ENCODE measurements around the gene FDXACB1. TPM values are rescaled to one million over a fixed set of nuclear protein-coding genes. Genes with fewer than 3 reads are reported as not detected.

Gene FDXACB1
- total and polyA plus RNA-seq, 9 of the 15 experiments (the other 6 are each of a cell fraction or from before 2014, with no cell fraction given), result 3.2 to 7.5 (median 5.3) TPM

- TF ChIP-seq, protein P1, sequence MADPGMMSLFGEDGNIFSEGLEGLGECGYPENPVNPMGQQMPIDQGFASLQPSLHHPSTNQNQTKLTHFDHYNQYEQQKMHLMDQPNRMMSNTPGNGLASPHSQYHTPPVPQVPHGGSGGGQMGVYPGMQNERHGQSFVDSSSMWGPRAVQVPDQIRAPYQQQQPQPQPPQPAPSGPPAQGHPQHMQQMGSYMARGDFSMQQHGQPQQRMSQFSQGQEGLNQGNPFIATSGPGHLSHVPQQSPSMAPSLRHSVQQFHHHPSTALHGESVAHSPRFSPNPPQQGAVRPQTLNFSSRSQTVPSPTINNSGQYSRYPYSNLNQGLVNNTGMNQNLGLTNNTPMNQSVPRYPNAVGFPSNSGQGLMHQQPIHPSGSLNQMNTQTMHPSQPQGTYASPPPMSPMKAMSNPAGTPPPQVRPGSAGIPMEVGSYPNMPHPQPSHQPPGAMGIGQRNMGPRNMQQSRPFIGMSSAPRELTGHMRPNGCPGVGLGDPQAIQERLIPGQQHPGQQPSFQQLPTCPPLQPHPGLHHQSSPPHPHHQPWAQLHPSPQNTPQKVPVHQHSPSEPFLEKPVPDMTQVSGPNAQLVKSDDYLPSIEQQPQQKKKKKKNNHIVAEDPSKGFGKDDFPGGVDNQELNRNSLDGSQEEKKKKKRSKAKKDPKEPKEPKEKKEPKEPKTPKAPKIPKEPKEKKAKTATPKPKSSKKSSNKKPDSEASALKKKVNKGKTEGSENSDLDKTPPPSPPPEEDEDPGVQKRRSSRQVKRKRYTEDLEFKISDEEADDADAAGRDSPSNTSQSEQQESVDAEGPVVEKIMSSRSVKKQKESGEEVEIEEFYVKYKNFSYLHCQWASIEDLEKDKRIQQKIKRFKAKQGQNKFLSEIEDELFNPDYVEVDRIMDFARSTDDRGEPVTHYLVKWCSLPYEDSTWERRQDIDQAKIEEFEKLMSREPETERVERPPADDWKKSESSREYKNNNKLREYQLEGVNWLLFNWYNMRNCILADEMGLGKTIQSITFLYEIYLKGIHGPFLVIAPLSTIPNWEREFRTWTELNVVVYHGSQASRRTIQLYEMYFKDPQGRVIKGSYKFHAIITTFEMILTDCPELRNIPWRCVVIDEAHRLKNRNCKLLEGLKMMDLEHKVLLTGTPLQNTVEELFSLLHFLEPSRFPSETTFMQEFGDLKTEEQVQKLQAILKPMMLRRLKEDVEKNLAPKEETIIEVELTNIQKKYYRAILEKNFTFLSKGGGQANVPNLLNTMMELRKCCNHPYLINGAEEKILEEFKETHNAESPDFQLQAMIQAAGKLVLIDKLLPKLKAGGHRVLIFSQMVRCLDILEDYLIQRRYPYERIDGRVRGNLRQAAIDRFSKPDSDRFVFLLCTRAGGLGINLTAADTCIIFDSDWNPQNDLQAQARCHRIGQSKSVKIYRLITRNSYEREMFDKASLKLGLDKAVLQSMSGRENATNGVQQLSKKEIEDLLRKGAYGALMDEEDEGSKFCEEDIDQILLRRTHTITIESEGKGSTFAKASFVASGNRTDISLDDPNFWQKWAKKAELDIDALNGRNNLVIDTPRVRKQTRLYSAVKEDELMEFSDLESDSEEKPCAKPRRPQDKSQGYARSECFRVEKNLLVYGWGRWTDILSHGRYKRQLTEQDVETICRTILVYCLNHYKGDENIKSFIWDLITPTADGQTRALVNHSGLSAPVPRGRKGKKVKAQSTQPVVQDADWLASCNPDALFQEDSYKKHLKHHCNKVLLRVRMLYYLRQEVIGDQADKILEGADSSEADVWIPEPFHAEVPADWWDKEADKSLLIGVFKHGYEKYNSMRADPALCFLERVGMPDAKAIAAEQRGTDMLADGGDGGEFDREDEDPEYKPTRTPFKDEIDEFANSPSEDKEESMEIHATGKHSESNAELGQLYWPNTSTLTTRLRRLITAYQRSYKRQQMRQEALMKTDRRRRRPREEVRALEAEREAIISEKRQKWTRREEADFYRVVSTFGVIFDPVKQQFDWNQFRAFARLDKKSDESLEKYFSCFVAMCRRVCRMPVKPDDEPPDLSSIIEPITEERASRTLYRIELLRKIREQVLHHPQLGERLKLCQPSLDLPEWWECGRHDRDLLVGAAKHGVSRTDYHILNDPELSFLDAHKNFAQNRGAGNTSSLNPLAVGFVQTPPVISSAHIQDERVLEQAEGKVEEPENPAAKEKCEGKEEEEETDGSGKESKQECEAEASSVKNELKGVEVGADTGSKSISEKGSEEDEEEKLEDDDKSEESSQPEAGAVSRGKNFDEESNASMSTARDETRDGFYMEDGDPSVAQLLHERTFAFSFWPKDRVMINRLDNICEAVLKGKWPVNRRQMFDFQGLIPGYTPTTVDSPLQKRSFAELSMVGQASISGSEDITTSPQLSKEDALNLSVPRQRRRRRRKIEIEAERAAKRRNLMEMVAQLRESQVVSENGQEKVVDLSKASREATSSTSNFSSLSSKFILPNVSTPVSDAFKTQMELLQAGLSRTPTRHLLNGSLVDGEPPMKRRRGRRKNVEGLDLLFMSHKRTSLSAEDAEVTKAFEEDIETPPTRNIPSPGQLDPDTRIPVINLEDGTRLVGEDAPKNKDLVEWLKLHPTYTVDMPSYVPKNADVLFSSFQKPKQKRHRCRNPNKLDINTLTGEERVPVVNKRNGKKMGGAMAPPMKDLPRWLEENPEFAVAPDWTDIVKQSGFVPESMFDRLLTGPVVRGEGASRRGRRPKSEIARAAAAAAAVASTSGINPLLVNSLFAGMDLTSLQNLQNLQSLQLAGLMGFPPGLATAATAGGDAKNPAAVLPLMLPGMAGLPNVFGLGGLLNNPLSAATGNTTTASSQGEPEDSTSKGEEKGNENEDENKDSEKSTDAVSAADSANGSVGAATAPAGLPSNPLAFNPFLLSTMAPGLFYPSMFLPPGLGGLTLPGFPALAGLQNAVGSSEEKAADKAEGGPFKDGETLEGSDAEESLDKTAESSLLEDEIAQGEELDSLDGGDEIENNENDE (IDR thresholded peaks at IDR 0.05; ENCODE audit: low read depth, low read length), result no peak
- TF ChIP-seq HMGN3 (IDR thresholded peaks at IDR 0.05; ENCODE audit: borderline replicate concordance, extremely low read depth, insufficient read length, low read depth, low read length) (no peak), RBM34 (IDR thresholded peaks at IDR 0.05; ENCODE audit: borderline replicate concordance, insufficient read depth, low read length) (no peak), PHF21A (IDR thresholded peaks at IDR 0.05; ENCODE audit: borderline replicate concordance, low read depth) (no peak), CHD1 (IDR thresholded peaks at IDR 0.05; ENCODE audit: low read length) (no peak), KDM2B (CRISPR knock-in tag; IDR thresholded peaks at IDR 0.05) (no peak), MCM3 (IDR thresholded peaks at IDR 0.05) (no peak), CTCFL (IDR thresholded peaks at IDR 0.05; ENCODE audit: borderline replicate concordance, insufficient read depth, low read depth, low read length, poor library complexity, severe bottlenecking) (peak; percentile 26), DPF2 (IDR thresholded peaks at IDR 0.05) (peak; percentile 67), POLR2AphosphoS5 (IDR thresholded peaks at IDR 0.05; ENCODE audit: control insufficient read depth, insufficient read depth, low read depth, low read length) (no peak), ZNF431 (CRISPR knock-in tag; IDR thresholded peaks at IDR 0.05) (no peak), RNF219 (CRISPR knock-in tag; IDR thresholded peaks at IDR 0.05) (no peak)
Observed at GRCh38 chr11:111841370-111842053, 37.5 kb downstream of the FDXACB1 start (continued).

Measured in K562 (cell line).